ENCODE results near the gene SIRPB2.

The SIRPB2 gene

DNA sequence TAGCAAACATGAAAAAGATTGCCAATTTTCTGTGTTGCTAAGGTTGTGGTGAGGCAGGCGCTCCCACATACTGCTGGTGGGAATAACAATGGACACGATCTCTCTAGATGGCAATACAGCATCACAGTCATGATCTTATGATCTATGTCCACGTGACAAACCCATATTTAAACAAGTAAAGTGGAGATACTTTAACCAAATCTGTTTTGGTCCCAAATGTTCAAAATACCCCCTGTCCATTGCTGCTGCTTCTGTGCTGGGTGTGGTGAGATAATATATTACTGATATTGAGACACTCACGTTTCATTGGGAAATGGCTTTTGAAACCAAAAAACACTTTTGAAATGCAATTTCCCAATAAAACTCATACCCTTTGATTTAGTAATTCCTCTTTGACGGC lies 43.3 kb upstream of the SIRPB2 start:
- no peak overlapping the region for H3K27ac ChIP-seq
- DNase-seq (ENCODE audit: low spot score) = no peak
- TF ChIP-seq, protein P1, sequence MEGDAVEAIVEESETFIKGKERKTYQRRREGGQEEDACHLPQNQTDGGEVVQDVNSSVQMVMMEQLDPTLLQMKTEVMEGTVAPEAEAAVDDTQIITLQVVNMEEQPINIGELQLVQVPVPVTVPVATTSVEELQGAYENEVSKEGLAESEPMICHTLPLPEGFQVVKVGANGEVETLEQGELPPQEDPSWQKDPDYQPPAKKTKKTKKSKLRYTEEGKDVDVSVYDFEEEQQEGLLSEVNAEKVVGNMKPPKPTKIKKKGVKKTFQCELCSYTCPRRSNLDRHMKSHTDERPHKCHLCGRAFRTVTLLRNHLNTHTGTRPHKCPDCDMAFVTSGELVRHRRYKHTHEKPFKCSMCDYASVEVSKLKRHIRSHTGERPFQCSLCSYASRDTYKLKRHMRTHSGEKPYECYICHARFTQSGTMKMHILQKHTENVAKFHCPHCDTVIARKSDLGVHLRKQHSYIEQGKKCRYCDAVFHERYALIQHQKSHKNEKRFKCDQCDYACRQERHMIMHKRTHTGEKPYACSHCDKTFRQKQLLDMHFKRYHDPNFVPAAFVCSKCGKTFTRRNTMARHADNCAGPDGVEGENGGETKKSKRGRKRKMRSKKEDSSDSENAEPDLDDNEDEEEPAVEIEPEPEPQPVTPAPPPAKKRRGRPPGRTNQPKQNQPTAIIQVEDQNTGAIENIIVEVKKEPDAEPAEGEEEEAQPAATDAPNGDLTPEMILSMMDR (IDR thresholded peaks at IDR 0.05) = no peak

GRCh38 chr20:1533059-1533458 lies 41.8 kb upstream of the SIRPB2 start:
- Histone ChIP-seq H3K27ac (no peak overlapping the region), H3K4me3 (no peak overlapping the region)
- no peak for DNase-seq (ENCODE audit: low spot score)
- TF ChIP-seq, protein P1 (IDR thresholded peaks at IDR 0.05) = no peak

More for the DNA sequence above, 43.3 kb upstream of the SIRPB2 start:
- H3K4me3 ChIP-seq = no peak overlapping the region

DNA sequence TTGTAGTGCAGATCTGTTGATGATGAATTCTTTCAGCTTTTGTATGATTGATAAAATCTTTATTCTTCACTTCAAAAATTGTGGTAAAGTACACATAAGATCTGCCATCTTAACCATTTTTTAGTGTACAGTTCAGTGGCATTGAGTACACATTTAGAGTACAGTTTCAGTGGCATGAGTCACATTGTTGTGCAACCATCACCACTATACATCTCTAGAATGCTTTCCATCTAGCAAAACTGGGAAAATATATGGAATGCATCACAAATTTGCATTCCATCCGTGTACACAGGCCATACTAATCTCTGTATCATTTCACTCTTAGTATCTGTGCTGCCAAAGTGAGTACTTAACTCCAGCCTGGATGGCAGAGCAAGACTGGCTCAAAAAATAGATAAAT lies 37.6 kb upstream of the SIRPB2 start:
- TF ChIP-seq, protein P1 (IDR thresholded peaks at IDR 0.05) = no peak
- Histone ChIP-seq H3K4me3 (no peak overlapping the region), H3K27ac (no peak overlapping the region)
- DNase-seq (ENCODE audit: low spot score) = no peak

- no peak overlapping the region for H3K27ac ChIP-seq
- TF ChIP-seq, protein P1 (IDR thresholded peaks at IDR 0.05) = no peak
- no peak overlapping the region for H3K4me3 ChIP-seq
- no peak for DNase-seq (ENCODE audit: low spot score)
Observed at GRCh38 chr20:1527923-1528322, 36.7 kb upstream of the SIRPB2 start.

GRCh38 chr20:1526896-1527295 lies 35.7 kb upstream of the SIRPB2 start:
- Histone ChIP-seq H3K4me3 (no peak overlapping the region), H3K27ac (no peak overlapping the region)
- TF ChIP-seq, protein P1 (IDR thresholded peaks at IDR 0.05) = no peak
- no peak for DNase-seq (ENCODE audit: low spot score)

- no peak for DNase-seq (ENCODE audit: low spot score)
- TF ChIP-seq, protein P1 (IDR thresholded peaks at IDR 0.05) = no peak
- Histone ChIP-seq H3K27ac (no peak overlapping the region), H3K4me3 (no peak overlapping the region)
Observed at GRCh38 chr20:1526310-1526709, 35.1 kb upstream of the SIRPB2 start.

DNA sequence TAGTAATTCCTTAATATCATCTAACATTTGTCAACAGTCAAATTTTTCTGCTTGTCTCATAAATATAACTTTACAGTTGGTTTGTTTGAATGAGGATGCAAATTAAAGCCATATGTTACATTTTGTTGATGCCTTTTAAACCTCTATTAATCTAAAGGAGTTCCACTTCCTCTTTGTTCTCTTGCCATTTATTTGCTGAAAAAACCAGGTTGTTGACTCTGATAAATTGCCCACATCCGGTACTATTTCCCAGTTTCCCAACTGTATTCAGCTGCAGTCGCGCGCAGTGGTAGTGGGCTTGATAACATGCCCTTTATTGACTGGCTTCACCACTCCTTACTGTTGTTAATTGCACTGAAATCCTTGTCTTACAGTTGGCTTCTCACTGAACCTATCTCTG lies 32.8 kb upstream of the SIRPB2 start:
- DNase-seq (ENCODE audit: low spot score) = no peak
- H3K27ac ChIP-seq = no peak overlapping the region
- TF ChIP-seq, protein P1 (IDR thresholded peaks at IDR 0.05) = no peak
- no peak overlapping the region for H3K4me3 ChIP-seq
